ENCODE results near the gene LRRK1. TPM values are rescaled to one million over a fixed set of nuclear protein-coding genes. Genes with fewer than 3 reads are reported as not detected.

LRRK1 gene
- total and polyA plus RNA-seq, 2 of the 13 experiments (the other 11 are each of a cell fraction or from before 2014, with no cell fraction given), result 0.13 to 1.2 TPM

GRCh38 chr15:101033801-101034200 is 114.6 kb downstream of the LRRK1 start:
- ChIA-PET POLR2A (no interaction called here), CTCF (ENCODE audit: low intra/inter-chr PET ratio, low total read pairs) (no interaction called here)
- H3K27ac ChIP-seq (ENCODE audit: extremely low read length, insufficient read depth, low read length), result no peak overlapping the region
- BruUV-seq (replicated peaks), result no TSS peak
- no peaks in the 10 kb centered on the region for H3K79me2 ChIP-seq (ENCODE audit: insufficient read depth, low read length)
- peaks cover 6% of the 10 kb centered on the region; the same call in 1 of the 2 replicates for H3K9me3 ChIP-seq (ENCODE audit: low read length)
- TF ChIP-seq ZNF432 (CRISPR knock-in tag; IDR thresholded peaks at IDR 0.05; ENCODE audit: borderline replicate concordance) (no peak), ZNF17 (CRISPR knock-in tag; IDR thresholded peaks at IDR 0.05) (no peak), ELK4 (CRISPR knock-in tag; IDR thresholded peaks at IDR 0.05; ENCODE audit: borderline replicate concordance) (no peak), ZNF709 (CRISPR knock-in tag; IDR thresholded peaks at IDR 0.05) (no peak), ZNF740 (CRISPR knock-in tag; IDR thresholded peaks at IDR 0.05) (no peak), TSC22D2 (CRISPR knock-in tag; IDR thresholded peaks at IDR 0.05; ENCODE audit: borderline replicate concordance) (no peak), MNT (IDR thresholded peaks at IDR 0.05) (no peak), KLF15 (CRISPR knock-in tag; IDR thresholded peaks at IDR 0.05; ENCODE audit: borderline replicate concordance) (no peak), RFXAP (CRISPR knock-in tag; IDR thresholded peaks at IDR 0.05; ENCODE audit: borderline replicate concordance) (no peak), NFYC (CRISPR knock-in tag; IDR thresholded peaks at IDR 0.05) (no peak), ZNF30 (CRISPR knock-in tag; IDR thresholded peaks at IDR 0.05) (no peak), FOXP1 (IDR thresholded peaks at IDR 0.05) (no peak), FOXP1 (CRISPR knock-in tag; IDR thresholded peaks at IDR 0.05) (no peak), ZBTB26 (CRISPR knock-in tag; IDR thresholded peaks at IDR 0.05; ENCODE audit: borderline replicate concordance) (no peak), RBM22 (optimal IDR thresholded peaks at IDR 0.05; ENCODE audit: low read length) (no peak), RFX1 (IDR thresholded peaks at IDR 0.05) (no peak), TEAD2 (CRISPR knock-in tag; IDR thresholded peaks at IDR 0.05) (no peak), PCBP2 (optimal IDR thresholded peaks at IDR 0.05; ENCODE audit: low read depth, low read length, poor library complexity, severe bottlenecking) (no peak), ZSCAN9 (CRISPR knock-in tag; IDR thresholded peaks at IDR 0.05; ENCODE audit: borderline replicate concordance) (no peak)
- FAIRE-seq (no peak), ATAC-seq (no peak), DNase-seq (ENCODE audit: low spot score) (no peak)
- peaks cover 0 to 23% of the 10 kb centered on the region in 2 experiments; a peak in 2 of 5 replicates for H3K27me3 ChIP-seq (ENCODE audit: control insufficient read depth in 1 of 2, insufficient read depth in 2 of 2, low read length in 2 of 2)
- no peak overlapping the region for H3K9ac ChIP-seq (ENCODE audit: insufficient read depth, low read depth, low read length)
- in situ Hi-C loops (cut with HindIII; ENCODE audit: extremely low pct_ligation_motif_present, low pct_unique_long_range_greater_than_20kb) (no loop called here), intact Hi-C loops (cut with micrococcal nuclease; ENCODE audit: unreplicated experiment) (no loop called here)
- peaks cover 12% of the 10 kb centered on the region; the same call in 1 of the 2 replicates for H3K4me1 ChIP-seq (ENCODE audit: insufficient read depth, low read length)
- H2AFZ ChIP-seq (ENCODE audit: low read length), result no peak overlapping the region
- no peak overlapping the region for H3K4me3 ChIP-seq (replicated peaks in 1 of 3; ENCODE audit: insufficient read depth in 1 of 3, low read depth in 2 of 3, low read length in 3 of 3)
- H3K36me3 ChIP-seq (replicated peaks in 1 of 2; ENCODE audit: control insufficient read depth in 1 of 2, insufficient read depth in 2 of 2, low read length in 2 of 2), result no peaks in the 10 kb centered on the region
- H4K20me1 ChIP-seq (ENCODE audit: insufficient read depth, low read length), result no peaks in the 10 kb centered on the region
- H3K4me2 ChIP-seq (ENCODE audit: low read depth, low read length), result no peak overlapping the region
- WGBS (ENCODE audit: low lambda C conversion rate), result 54% methylated on average over 3 of the region's 3 CpGs
